ENCODE data around the gene NLRP12. TPM values are rescaled to one million over a fixed set of nuclear protein-coding genes. Genes with fewer than 3 reads are reported as not detected.
"Not testable (repeated sequence)": the region's sequence is repeated elsewhere in the genome, so short reads cannot be mapped to it uniquely, and the experiment has no call there.

NLRP12 gene
- total RNA-seq, 1 experiment from 2014 or later: not detected

GRCh38 chr19:53789708-53790678 is 34.1 kb downstream of the NLRP12 start:
- no peak for DNase-seq (ENCODE audit: low read depth, low spot score)
- in situ Hi-C loops (cut with HindIII; ENCODE audit: low pct_unique_long_range_greater_than_20kb, low sequenced_read_pairs): no loop called here

DNA sequence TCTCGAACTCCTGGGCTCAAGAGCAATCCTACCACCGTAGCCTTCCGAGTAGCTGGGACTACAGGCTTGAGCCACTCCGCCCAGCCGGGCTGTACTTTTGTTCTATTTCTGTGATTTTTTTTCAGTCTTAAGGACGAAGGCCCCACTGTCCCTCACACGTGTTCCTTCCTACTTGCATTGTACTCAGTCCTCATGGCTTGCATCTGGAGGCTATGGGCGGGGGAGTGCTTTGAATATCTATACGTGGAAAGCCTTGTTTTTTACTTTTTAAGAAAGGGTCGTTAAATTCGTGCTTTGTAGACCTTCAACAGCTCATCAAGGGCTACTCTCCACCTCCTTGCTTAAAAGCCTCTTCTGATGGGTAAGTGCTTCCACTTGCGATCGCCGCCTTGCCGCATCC is 36.8 kb downstream of the NLRP12 start:
- in situ Hi-C loops (cut with HindIII; ENCODE audit: low pct_unique_long_range_greater_than_20kb, low sequenced_read_pairs): no loop called here
- DNase-seq (ENCODE audit: low read depth, low spot score): no peak

DNA sequence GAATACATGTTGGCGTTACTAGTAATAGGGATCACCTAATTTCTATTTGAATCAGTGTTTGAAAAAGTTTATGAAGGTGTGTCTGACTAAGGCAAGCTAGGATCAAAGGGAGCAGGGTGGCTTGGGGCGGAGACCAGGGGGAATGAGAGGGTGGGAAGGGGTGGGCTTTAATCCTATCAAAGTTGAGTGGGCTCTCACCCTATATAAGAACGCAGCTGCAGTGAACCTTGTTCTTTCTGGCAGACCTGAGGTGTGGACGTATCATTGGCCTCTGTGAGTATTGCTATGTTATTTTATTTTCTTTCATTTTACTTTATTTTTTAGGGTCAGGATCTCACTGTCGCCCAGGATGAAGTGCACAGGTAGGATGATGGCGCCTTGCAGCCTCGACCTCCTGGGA is 37.4 kb downstream of the NLRP12 start:
- in situ Hi-C loops (cut with HindIII; ENCODE audit: low pct_unique_long_range_greater_than_20kb, low sequenced_read_pairs): no loop called here
- DNase-seq (ENCODE audit: low read depth, low spot score): no peak

DNA sequence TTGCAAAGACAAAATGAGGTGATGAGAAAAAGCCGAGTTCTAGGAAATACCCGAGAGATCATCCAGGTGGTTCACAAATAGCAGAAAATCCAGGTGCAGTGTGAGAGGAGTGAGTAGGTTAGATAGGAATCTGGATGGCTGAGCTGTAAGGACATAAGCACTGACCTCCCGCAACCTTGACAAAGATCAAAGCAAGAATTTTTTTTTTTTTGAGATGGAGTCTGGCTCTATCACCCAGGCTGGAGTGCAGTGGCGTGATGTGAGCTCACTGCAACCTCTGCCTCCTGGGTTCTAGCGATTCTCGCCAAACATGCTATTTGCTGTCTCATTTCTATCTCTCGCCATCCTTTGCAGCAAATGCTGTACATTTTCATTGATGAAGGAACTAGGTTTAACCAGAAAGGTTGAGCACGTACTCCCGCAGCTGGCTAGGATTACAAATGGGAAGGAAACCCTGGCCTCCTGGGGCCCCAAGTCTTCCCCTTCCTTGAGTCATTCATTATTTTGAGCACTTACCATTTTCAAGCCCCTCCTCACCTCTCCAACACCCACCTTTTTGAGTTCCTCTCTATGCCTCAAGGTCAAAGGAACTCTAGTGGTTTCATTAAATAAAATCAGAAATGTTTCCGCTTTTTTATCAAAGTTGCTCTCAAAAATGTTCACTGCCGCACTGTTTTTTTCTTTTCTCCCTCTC is 38.8 kb downstream of the NLRP12 start:
- no peak for DNase-seq (ENCODE audit: low read depth, low spot score)
- in situ Hi-C loops (cut with HindIII; ENCODE audit: low pct_unique_long_range_greater_than_20kb, low sequenced_read_pairs): no loop called here

DNA sequence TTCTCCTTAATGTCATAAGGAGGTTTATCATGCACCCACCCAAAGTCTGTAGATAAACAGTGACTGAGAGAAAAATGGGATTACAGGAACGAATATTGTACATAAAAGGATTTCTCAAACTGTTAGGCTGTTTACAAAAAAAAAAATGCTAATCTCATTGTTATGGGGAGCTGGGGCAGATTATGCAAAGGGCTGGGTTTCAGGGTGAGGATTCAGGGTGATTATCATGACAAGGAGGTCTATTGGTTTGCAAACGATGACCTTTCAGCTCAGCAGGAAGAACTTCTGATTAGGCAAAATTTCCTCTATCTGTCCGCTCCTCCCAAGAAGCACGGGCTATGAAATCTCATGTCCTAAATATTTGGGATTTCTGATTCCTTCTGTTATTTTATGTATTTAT is 41.4 kb downstream of the NLRP12 start:
- in situ Hi-C loops (cut with HindIII; ENCODE audit: low pct_unique_long_range_greater_than_20kb, low sequenced_read_pairs): no loop called here
- DNase-seq (ENCODE audit: low read depth, low spot score): no peak

- DNase-seq (ENCODE audit: low read depth, low spot score); in situ Hi-C loops (cut with HindIII; ENCODE audit: low pct_unique_long_range_greater_than_20kb, low sequenced_read_pairs): not testable (repeated sequence)
These were observed 42.8 kb downstream of the NLRP12 start for GRCh38 chr19:53781332-53781731.

GRCh38 chr19:53780506-53780905 is 43.6 kb downstream of the NLRP12 start:
- no peak for DNase-seq (ENCODE audit: low read depth, low spot score)
- in situ Hi-C loops (cut with HindIII; ENCODE audit: low pct_unique_long_range_greater_than_20kb, low sequenced_read_pairs): no loop called here

DNA sequence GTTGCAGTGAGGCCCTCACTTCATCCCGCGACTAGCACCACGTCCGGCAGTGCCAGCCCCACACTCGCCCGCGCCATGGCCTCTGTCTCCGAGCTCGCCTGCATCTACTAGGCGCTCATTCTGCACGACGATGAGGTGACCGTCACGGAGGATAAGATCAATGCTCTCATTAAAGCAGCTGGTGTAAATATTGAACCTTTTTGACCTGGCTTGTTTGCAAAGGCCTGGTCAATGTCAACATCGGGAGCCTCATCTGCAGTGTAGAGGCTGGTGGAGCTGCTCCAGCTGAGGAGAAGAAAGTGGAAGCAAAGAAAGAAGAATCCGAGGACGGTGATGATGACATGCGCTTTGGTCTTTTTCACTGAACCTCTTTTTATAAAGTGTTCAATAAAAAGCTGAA is 48.6 kb downstream of the NLRP12 start:
- DNase-seq (ENCODE audit: low read depth, low spot score): no peak
- in situ Hi-C loops (cut with HindIII; ENCODE audit: low pct_unique_long_range_greater_than_20kb, low sequenced_read_pairs): no loop called here

GRCh38 chr19:53774491-53774890 is 49.6 kb downstream of the NLRP12 start:
- in situ Hi-C loops (cut with HindIII; ENCODE audit: low pct_unique_long_range_greater_than_20kb, low sequenced_read_pairs); DNase-seq (ENCODE audit: low read depth, low spot score): not testable (repeated sequence)

- in situ Hi-C loops (cut with HindIII; ENCODE audit: low pct_unique_long_range_greater_than_20kb, low sequenced_read_pairs): no loop called here
- DNase-seq (ENCODE audit: low read depth, low spot score): no peak
These were observed 50.1 kb downstream of the NLRP12 start for GRCh38 chr19:53773999-53774398.

GRCh38 chr19:53772943-53773342 is 51.2 kb downstream of the NLRP12 start:
- in situ Hi-C loops (cut with HindIII; ENCODE audit: low pct_unique_long_range_greater_than_20kb, low sequenced_read_pairs): no loop called here
- peak; percentile 71 for DNase-seq (ENCODE audit: low read depth, low spot score)

DNA sequence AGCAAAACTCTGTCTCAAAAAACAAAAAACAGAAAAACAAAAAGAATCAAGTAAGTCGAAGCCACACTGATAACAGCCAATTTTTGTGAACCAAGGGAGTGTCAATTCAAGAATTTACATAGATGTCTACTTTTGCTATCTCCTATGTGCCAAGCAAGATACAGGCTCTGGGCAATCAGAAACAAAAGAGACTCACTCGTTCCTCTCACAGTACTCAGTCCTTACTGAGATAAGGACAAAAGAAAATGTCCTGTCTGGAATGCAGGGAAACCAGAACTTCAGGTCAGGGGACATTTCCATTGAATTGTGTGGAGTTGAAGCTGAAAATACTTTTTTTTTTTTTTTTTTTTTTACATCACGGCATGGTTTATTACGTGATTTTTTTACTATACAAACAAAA is 53.0 kb downstream of the NLRP12 start:
- DNase-seq (ENCODE audit: low read depth, low spot score): no peak
- in situ Hi-C loops (cut with HindIII; ENCODE audit: low pct_unique_long_range_greater_than_20kb, low sequenced_read_pairs): no loop called here

- DNase-seq (ENCODE audit: low read depth, low spot score); in situ Hi-C loops (cut with HindIII; ENCODE audit: low pct_unique_long_range_greater_than_20kb, low sequenced_read_pairs): not testable (repeated sequence)
These were observed 54.3 kb downstream of the NLRP12 start for GRCh38 chr19:53769696-53770309.

DNA sequence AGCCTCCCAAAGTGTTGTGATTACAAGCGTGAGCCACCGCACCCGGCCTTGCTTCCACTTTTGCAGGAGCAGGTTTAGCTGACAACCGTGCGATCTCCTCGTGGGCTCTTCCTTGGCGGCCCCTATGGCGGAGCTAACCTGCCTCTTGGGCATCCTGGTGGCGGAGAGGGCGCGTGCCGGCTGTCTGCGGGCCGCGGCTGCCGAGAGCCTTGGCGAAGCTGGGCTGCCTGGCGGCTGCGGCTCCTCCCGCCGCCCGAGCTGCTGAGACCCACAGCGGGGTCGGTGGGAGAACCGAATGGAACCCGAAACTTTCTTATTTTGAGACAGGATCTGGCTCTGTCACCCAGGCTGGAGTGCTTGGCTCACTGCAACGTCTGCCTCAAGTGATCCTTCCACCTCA is 55.7 kb downstream of the NLRP12 start:
- DNase-seq (ENCODE audit: low read depth, low spot score): no peak
- in situ Hi-C loops (cut with HindIII; ENCODE audit: low pct_unique_long_range_greater_than_20kb, low sequenced_read_pairs): no loop called here

DNA sequence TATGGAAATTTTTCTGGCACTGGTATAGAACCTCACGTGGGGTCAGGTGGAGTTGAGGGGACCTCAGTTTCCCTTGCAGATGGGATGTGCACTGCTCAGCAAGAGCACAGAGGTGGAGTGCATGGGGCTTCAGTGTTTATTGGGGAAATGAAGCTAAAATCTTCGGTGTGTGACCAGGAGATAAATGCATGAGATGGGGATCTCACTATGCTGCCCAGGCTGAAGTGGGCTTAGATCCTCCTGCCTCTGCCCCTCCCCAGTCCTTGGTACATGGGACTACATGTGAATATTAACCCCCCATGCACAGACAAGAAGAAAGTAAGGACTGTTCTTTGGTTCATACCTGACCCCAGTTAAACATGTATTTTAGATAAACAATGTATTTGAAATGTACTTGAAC is 65.1 kb downstream of the NLRP12 start:
- in situ Hi-C loops (cut with HindIII; ENCODE audit: low pct_unique_long_range_greater_than_20kb, low sequenced_read_pairs); DNase-seq (ENCODE audit: low read depth, low spot score): not testable (repeated sequence)

Data from SK-MEL-5 (cell line).